Inflammatory macrophage treated with lipopolysaccharide for 4 hours (primary cell): Measurements from ENCODE around the gene PPP1R3E.
"Not testable (repeated sequence)": the region's sequence is repeated elsewhere in the genome, so short reads cannot be mapped to it uniquely, and the experiment has no call there.

ENCODE experiments used
- DNase-seq: peaks from one replicate; pipeline ENCODE4 v3.0.0-alpha.2; 2020

PPP1R3E gene

GRCh38 chr14:23302290-23303225 is at the start of gene PPP1R3E:
Gene PPP1R3E (minus strand): TSS chr14:23302859. CDS start chr14:23302576, 283 bp downstream.
- peak; percentile 51 for DNase-seq

GRCh38 chr14:23351681-23352505 is 49.2 kb upstream of the PPP1R3E start:
- DNase-seq = no peak

- no peak for DNase-seq
Observed at GRCh38 chr14:23349156-23349845, 46.6 kb upstream of the PPP1R3E start.

GRCh38 chr14:23348297-23348655 is 45.6 kb upstream of the PPP1R3E start:
- no peak for DNase-seq

- DNase-seq = no peak
Observed at GRCh38 chr14:23347406-23348296, 45.0 kb upstream of the PPP1R3E start.

- DNase-seq = no peak
Observed at GRCh38 chr14:23346693-23347405, 44.2 kb upstream of the PPP1R3E start.

- DNase-seq = no peak
Observed at GRCh38 chr14:23345987-23346692, 43.5 kb upstream of the PPP1R3E start.

GRCh38 chr14:23344481-23344880 is 41.8 kb upstream of the PPP1R3E start:
- no peak for DNase-seq

GRCh38 chr14:23339506-23340268 is 37.0 kb upstream of the PPP1R3E start:
- DNase-seq = no peak

- no peak for DNase-seq
Observed at GRCh38 chr14:23335623-23336022, 33.0 kb upstream of the PPP1R3E start.

GRCh38 chr14:23327947-23328744 is 25.5 kb upstream of the PPP1R3E start:
- DNase-seq = peak; percentile 70

GRCh38 chr14:23326491-23327332 is 24.1 kb upstream of the PPP1R3E start:
- no peak for DNase-seq

GRCh38 chr14:23325746-23326145 is 23.1 kb upstream of the PPP1R3E start:
- not testable (repeated sequence) for DNase-seq

GRCh38 chr14:23324993-23325392 is 22.3 kb upstream of the PPP1R3E start:
- no peak for DNase-seq

GRCh38 chr14:23324455-23324846 is 21.8 kb upstream of the PPP1R3E start:
- no peak for DNase-seq

- no peak for DNase-seq
Observed at GRCh38 chr14:23323838-23324454, 21.3 kb upstream of the PPP1R3E start.
